Common myeloid progenitor, CD34-positive (primary cell): ENCODE results near the gene OR2F2.
A peak's percentile ranks its signal among the peaks of the same experiment; 100 is the strongest.

Experiments
- CTCF ChIA-PET: fragments of 350-600 bp; sonication (Branson Sonifier 250); formaldehyde crosslinking; loops from one replicate; lab custom pipeline; 2021; ENCODE audit warnings: antibody characterized with exemption; lab: Charles Lee
- POLR2A ChIA-PET: fragments of 350-600 bp; sonication (Branson Sonifier 250); formaldehyde crosslinking; loops from one replicate; lab custom pipeline; 2021; ENCODE audit warnings: antibody characterized with exemption; lab: Charles Lee
- DNase-seq, 3 donors: peaks; one replicate each; pipeline versions ENCODE4 v3.0.0 to v3.0.0-alpha.2; 2013
- H3K27ac ChIP-seq, 2 experiments: 1 replicate in 1 of 2; 2 replicates in 1 of 2; pipeline ENCODE4 v1.7.0; 2013; ENCODE audit warnings: inconsistent platforms in 2 of 2, low read length in 2 of 2, mild to moderate bottlenecking in 2 of 2, low read depth in 1 of 2, moderate library complexity in 1 of 2; ENCODE audit not compliant: severe bottlenecking in 2 of 2, insufficient read depth in 1 of 2, poor library complexity in 1 of 2
- H3K27me3 ChIP-seq, 5 experiments: replicated peaks in 2 of 5; 1 replicate in 3 of 5; 2 replicates in 2 of 5; pipeline versions ENCODE4 v1.6.1 to v1.7.0; 2013; ENCODE audit warnings: low read length in 4 of 5, mild to moderate bottlenecking in 2 of 5, moderate library complexity in 2 of 5, inconsistent platforms in 1 of 5; ENCODE audit not compliant: insufficient read depth in 5 of 5, control insufficient read depth in 4 of 5
- H3K36me3 ChIP-seq, 4 experiments: 1 replicate in 2 of 4; 2 replicates in 2 of 4; pipeline versions ENCODE4 v1.6.1 to v1.7.0; 2013; ENCODE audit warnings: low read length in 3 of 4, control low read depth in 1 of 4, mild to moderate bottlenecking in 1 of 4; ENCODE audit not compliant: control insufficient read depth in 4 of 4, insufficient read depth in 4 of 4
- H3K4me1 ChIP-seq, 4 experiments: 1 replicate in 3 of 4; 2 replicates in 1 of 4; pipeline versions ENCODE4 v1.6.1 to v1.7.1; 2013; ENCODE audit warnings: low read length in 3 of 4, mild to moderate bottlenecking in 3 of 4, control low read depth in 1 of 4, inconsistent platforms in 1 of 4, moderate library complexity in 1 of 4; ENCODE audit not compliant: control insufficient read depth in 4 of 4, insufficient read depth in 4 of 4; ENCODE audit errors: control extremely low read depth in 1 of 4
- H3K4me3 ChIP-seq, 7 experiments: 1 replicate in 4 of 7; 2 replicates in 3 of 7; pipeline versions ENCODE4 v1.5.1 to v1.7.0; 2013; ENCODE audit warnings: mild to moderate bottlenecking in 7 of 7, low read length in 6 of 7, moderate library complexity in 6 of 7, inconsistent platforms in 2 of 7, low read depth in 2 of 7, control low read depth in 1 of 7; ENCODE audit not compliant: insufficient read depth in 4 of 7, control insufficient read depth in 1 of 7; ENCODE audit errors: extremely low read depth in 1 of 7
- H3K9me3 ChIP-seq, 5 experiments: 1 replicate in 4 of 5; 2 replicates in 1 of 5; pipeline versions ENCODE4 v1.6.1 to v1.7.1; 2013; ENCODE audit warnings: low read length in 4 of 5, mild to moderate bottlenecking in 2 of 5, inconsistent platforms in 1 of 5, low read depth in 1 of 5, moderate library complexity in 1 of 5; ENCODE audit not compliant: control insufficient read depth in 4 of 5, insufficient read depth in 2 of 5; ENCODE audit errors: control extremely low read depth in 1 of 5
- WGBS: methylation state at CpG from one replicate; pipeline ENCODE4 v1.1.5; 2013; ENCODE audit not compliant: insufficient coverage; 5-methylcytosine and 5-hydroxymethylcytosine counted together

The OR2F2 gene

DNA sequence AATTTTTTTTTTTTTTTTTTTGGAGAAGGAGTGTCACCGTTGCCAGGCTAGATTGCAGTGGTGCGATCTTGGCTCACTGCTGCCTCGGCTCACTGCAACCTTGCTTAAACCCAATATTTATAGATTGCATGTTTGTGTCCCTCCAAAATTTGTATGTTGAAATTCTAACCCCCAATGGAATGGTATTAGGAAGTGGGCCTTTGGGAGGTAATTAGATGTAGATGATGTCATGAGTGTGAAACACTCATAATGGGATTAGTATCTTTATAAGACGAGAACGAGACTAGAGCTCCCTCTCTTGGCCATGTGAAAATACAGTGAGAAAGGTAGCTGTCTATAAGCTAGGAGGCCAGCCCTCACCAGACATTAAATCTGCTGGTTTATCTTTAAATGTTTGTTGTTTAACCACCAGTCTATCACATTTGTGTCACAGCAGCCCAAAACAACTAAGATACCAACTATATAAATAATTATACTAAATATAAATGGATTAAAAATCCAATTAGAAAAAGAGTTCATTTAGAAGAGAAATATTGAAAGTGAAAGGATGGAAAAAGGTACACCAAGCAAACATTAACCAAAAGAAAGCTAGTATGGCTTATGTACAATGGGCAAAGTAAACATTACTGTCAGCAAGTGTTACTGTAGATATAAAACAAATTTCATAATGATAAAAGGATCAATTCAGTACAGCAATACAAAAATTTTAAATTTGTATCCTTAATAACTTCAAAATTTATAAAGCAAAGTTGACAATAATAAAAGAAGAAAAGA is 42.3 kb upstream of the OR2F2 start:
- H3K27ac ChIP-seq, result no peak overlapping the region
- ChIA-PET CTCF (interaction anchor here (1.5 kb wide), 1 partner anchor 9 kb away, joined by 3 read pairs; the partner anchor contains the start of gene TCAF1), POLR2A (no interaction called here)
- peaks cover 0 to 10% (median 4%) of the 10 kb centered on the region in 4 experiments for H3K36me3 ChIP-seq
- no peak overlapping the region for H3K4me3 ChIP-seq
- peaks cover 4 to 38% (median 5%) of the 10 kb centered on the region in 5 experiments for H3K9me3 ChIP-seq
- no peaks in the 10 kb centered on the region for H3K27me3 ChIP-seq
- peak in 1 of 3 donors; percentile 18 for DNase-seq
- no CpG with 5 or more reads among the region's 5 CpGs for WGBS
- no peaks in the 10 kb centered on the region for H3K4me1 ChIP-seq

DNA sequence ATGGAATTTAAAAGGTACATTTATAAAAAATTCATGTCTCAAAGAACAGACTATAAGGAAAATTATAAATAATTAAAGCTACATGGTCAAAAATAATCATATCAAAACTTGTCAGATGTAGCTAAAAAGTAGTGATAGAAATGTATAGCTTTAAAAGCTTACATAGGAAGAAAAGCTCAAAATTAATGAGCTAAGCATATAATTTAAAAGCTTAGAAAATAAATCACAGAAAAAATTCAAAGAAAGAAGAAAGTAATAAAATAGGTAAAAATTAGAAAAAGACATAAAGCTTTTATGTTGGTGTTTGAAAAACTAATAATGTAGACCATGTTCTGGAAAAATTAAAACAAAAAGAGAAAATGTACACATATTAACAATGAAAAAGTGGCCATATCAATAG is 38.4 kb upstream of the OR2F2 start:
- ChIA-PET POLR2A (no interaction called here), CTCF (no interaction called here)
- Histone ChIP-seq H3K9me3 (peaks cover 0 to 22% (median 3%) of the 10 kb centered on the region in 5 experiments), H3K4me1 (peaks cover 13 to 16% (median 15%) of the 10 kb centered on the region in 4 experiments), H3K27me3 (no peaks in the 10 kb centered on the region), H3K4me3 (no peak overlapping the region), H3K36me3 (peaks cover 0 to 4% (median 0%) of the 10 kb centered on the region in 4 experiments), H3K27ac (no peak overlapping the region)
- DNase-seq, result no peak

DNA sequence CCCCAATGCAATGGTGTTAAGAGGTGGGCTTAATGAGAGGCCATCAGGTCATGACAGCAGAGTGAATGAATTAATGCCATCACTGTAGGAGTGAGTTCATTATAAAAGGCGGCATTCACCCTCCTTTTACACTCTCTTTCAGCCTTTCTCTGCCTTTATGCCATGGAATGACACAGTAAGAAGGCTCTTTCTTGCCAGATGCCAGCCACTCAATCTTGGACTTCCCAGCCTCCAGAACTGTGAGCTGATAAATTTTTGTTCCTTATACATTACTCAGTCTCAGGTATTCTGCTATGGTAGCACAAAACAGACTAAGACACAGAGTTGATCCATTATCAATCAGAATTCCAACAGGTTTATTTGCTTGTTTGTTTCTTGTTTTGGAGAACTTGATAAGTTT is 36.2 kb upstream of the OR2F2 start:
- no peak for DNase-seq
- Histone ChIP-seq H3K4me1 (peaks cover 13 to 16% (median 15%) of the 10 kb centered on the region in 4 experiments), H3K9me3 (peaks cover 0 to 7% (median 0%) of the 10 kb centered on the region in 5 experiments), H3K27me3 (no peaks in the 10 kb centered on the region), H3K36me3 (peaks cover 0 to 4% (median 0%) of the 10 kb centered on the region in 4 experiments), H3K4me3 (peak overlapping the region in 1 of 7 experiments; percentile 0), H3K27ac (no peak overlapping the region)
- POLR2A ChIA-PET, result no interaction called here
- WGBS, result 100% methylated on average over 1 of the region's 1 CpG
- CTCF ChIA-PET, result interaction anchor here (0.7 to 7.2 kb wide), 2 partner anchors 13 kb away, joined by 3 to 80 read pairs; no protein-coding TSS in a partner anchor

DNA sequence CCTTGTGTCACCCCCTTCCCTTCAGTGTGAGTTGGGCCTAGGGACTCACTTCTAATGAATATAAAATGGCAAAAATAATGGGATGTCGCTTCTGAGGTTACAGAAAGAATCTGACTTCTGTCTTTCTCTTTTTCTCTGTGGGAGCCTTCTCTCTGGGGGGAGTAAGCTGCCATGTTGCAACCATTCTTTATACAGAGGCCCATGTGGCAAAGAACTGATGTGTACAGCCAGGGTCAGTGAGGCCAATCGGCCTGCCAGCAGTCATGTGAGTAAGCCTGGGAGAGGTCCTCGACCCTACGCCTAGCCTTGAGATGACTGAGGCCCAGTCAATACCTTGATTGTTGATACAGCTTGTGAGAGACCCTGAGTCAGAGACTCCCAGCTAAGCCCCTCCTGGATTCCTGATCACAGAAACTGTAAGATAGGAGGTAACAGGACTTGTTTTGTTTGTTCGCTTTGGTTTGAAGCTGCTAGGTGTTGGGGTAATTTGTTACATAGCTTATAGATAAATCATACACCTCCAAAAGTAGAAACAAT is 34.7 kb upstream of the OR2F2 start:
- peak overlapping the region in 5 of 7 experiments; percentile 84 to 92 (median 89) for H3K4me3 ChIP-seq
- peak in 1 of 3 donors; percentile 10 for DNase-seq
- CTCF ChIA-PET, result interaction anchor here (0.8 to 7.2 kb wide), 2 partner anchors 15 to 24 kb away, joined by 3 to 80 read pairs; no protein-coding TSS in a partner anchor
- H3K27ac ChIP-seq, result peak overlapping the region in 1 of 2 experiments; percentile 58
- WGBS, result 100% methylated on average over 2 of the region's 5 CpGs
- H3K36me3 ChIP-seq, result peaks cover 0 to 4% (median 0%) of the 10 kb centered on the region in 4 experiments
- POLR2A ChIA-PET, result no interaction called here
- peaks cover 0 to 4% (median 0%) of the 10 kb centered on the region in 5 experiments for H3K9me3 ChIP-seq
- peaks cover 13 to 16% (median 15%) of the 10 kb centered on the region in 4 experiments for H3K4me1 ChIP-seq
- no peaks in the 10 kb centered on the region for H3K27me3 ChIP-seq

DNA sequence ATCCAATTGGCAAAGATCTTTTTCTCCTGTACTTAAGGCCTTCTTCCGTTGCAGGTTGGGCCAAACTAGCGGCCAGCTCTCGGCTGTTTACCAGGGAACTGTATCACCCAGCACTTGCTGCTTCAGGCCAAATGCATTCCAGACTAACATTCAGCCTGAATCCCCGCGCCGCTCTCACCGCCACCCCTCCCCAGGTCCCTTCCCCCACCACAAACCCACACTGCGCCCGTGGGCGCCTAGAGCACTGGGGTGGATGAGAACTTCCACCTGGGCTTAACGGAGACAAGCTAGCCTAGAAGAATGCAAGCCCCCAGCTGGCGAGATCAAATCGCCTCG is 33.7 kb upstream of the OR2F2 start:
- Histone ChIP-seq H3K4me1 (peaks cover 13 to 16% (median 15%) of the 10 kb centered on the region in 4 experiments), H3K9me3 (peaks cover 0 to 4% (median 0%) of the 10 kb centered on the region in 5 experiments), H3K27me3 (no peaks in the 10 kb centered on the region), H3K4me3 (peak overlapping the region; percentile 64 to 92 (median 89)), H3K27ac (peak overlapping the region; percentile 81 to 89), H3K36me3 (peaks cover 0 to 4% (median 0%) of the 10 kb centered on the region in 4 experiments)
- no peak for DNase-seq
- WGBS, result 2% methylated on average over 10 of the region's 14 CpGs
- POLR2A ChIA-PET, result interaction anchor here (1.1 kb wide), 1 partner anchor 14 kb away, joined by 6 read pairs; no protein-coding TSS in a partner anchor
- CTCF ChIA-PET, result interaction anchor here (1.1 to 7.2 kb wide), 4 partner anchors 8 to 126 kb away, joined by 3 to 80 read pairs (median 3); no protein-coding TSS in a partner anchor

DNA sequence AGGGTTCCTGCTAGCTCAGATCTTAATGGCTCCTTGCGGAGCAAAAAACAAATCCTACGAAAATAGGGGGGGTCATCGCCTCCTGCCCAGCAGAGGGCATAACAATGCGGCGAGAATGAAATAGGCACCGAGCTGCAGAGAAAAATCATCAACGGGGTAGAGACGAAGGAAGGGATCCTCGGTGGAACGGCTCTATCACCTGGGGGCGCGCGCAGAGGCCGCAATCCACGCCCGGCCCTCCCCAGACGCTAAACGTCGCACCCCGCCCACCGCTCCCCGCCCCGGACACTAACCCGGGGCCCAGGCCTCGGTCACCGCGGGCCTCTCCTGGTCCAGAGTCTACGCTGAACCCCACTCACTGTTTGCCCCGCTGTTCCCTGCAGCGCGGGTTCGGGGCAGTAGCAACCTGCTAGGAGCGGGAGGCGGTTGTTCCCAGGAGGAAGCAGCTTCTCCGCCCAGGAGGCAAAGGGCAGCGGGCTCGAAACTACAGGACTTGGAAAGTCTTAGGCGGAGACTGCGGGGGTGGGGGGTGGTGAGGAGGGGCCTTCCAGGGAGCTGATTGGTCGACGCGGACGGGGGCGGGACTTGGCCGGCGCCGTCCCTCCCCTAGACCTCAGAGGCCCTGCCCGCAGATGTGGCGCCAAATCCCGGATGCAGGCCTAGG is 33.2 kb upstream of the OR2F2 start, which contains the start of gene TCAF1:
Gene TCAF1, minus strand, starts transcription at position 509 of the 664 bp plus-strand sequence. CDS start 25,568 bp downstream, outside the sequence.
- peak within 1 kb of the TSS; percentile 64 to 92 (median 89) for H3K4me3 ChIP-seq
- DNase-seq, result peak; percentile 93 to 96 (median 96)
- H3K27me3 ChIP-seq, result no peaks in the 10 kb centered on the region
- CTCF ChIA-PET, result interaction anchor here (1.1 to 7.2 kb wide), 4 partner anchors 9 to 125 kb away, joined by 3 to 80 read pairs (median 3); no protein-coding TSS in a partner anchor
- POLR2A ChIA-PET, result interaction anchor here (1.1 kb wide), 1 partner anchor 15 kb away, joined by 6 read pairs; no protein-coding TSS in a partner anchor
- peaks cover 0 to 4% (median 0%) of the 10 kb centered on the region in 4 experiments for H3K36me3 ChIP-seq
- H3K9me3 ChIP-seq, result peaks cover 0 to 4% (median 0%) of the 10 kb centered on the region in 5 experiments
- peaks cover 13 to 16% (median 15%) of the 10 kb centered on the region in 4 experiments for H3K4me1 ChIP-seq
- under 1% methylated on average over 25 of the region's 50 CpGs for WGBS
- peak within 1 kb of the TSS; percentile 81 to 89 for H3K27ac ChIP-seq
